PC-9 (cell line): ENCODE data around the gene LMAN1L.

Experiments
- EZH2 ChIP-seq: fragments of 200-600 bp; sonication (generic); IDR thresholded peaks from 2 replicates; pipeline ENCODE4 v1.8.0; 2017; ENCODE audit warnings: antibody characterized with exemption, low read depth
- TF ChIP-seq, protein P1 (sequence below): fragments of 200-600 bp; sonication (generic); conservative IDR thresholded peaks from 2 replicates; pipeline ENCODE4 v1.6.1; 2017; ENCODE audit warnings: mixed run types, antibody characterized with exemption, mild to moderate bottlenecking, moderate library complexity

DNA sequence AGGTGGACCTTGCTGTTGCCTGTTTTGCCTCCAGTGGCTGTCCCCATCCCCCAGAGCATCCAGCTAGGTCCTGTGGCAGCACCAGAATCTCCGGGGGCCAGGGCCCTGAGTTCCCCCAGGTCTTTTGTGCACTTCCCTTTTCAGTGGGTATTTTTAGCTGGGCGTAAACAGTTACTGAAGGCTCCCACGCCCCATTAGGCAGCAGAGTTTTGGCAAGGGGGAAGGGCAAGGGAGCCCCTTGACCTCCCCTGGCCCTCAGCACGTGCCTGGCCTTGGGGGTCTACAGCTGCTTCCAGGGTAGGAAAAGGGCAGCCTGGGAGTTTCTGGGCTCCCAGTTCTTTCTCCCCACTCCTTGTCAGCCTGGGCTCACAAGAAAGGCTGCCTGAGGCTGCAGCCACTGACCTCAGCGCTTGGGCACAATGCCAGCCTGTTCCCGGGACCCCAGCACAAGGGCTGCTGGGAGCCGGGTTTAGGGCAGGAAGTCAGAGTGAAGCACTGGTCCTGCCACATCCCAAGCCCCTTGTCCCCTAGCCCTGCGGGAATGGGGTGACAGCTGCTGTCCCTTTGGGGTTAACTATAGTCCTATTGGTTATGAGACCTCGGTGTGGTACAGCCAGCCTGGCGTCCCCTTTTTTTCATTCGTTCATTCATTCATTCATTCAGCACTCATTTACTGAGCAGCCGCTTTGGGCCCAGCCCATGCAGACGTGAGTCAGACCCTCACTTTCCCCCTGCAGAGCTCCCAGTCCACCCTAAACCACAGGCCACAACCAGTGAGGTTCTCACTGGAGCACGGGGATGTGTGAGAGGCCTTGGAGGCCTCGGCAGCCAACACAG lies 22.3 kb upstream of the LMAN1L start:
- TF ChIP-seq, protein P1, sequence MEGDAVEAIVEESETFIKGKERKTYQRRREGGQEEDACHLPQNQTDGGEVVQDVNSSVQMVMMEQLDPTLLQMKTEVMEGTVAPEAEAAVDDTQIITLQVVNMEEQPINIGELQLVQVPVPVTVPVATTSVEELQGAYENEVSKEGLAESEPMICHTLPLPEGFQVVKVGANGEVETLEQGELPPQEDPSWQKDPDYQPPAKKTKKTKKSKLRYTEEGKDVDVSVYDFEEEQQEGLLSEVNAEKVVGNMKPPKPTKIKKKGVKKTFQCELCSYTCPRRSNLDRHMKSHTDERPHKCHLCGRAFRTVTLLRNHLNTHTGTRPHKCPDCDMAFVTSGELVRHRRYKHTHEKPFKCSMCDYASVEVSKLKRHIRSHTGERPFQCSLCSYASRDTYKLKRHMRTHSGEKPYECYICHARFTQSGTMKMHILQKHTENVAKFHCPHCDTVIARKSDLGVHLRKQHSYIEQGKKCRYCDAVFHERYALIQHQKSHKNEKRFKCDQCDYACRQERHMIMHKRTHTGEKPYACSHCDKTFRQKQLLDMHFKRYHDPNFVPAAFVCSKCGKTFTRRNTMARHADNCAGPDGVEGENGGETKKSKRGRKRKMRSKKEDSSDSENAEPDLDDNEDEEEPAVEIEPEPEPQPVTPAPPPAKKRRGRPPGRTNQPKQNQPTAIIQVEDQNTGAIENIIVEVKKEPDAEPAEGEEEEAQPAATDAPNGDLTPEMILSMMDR = no peak
- no peak for TF ChIP-seq EZH2
